ENCODE results near the gene SCYL2.
"Not testable (repeated sequence)": the region's sequence is repeated elsewhere in the genome, so short reads cannot be mapped to it uniquely, and the experiment has no call there.

The SCYL2 gene

DNA sequence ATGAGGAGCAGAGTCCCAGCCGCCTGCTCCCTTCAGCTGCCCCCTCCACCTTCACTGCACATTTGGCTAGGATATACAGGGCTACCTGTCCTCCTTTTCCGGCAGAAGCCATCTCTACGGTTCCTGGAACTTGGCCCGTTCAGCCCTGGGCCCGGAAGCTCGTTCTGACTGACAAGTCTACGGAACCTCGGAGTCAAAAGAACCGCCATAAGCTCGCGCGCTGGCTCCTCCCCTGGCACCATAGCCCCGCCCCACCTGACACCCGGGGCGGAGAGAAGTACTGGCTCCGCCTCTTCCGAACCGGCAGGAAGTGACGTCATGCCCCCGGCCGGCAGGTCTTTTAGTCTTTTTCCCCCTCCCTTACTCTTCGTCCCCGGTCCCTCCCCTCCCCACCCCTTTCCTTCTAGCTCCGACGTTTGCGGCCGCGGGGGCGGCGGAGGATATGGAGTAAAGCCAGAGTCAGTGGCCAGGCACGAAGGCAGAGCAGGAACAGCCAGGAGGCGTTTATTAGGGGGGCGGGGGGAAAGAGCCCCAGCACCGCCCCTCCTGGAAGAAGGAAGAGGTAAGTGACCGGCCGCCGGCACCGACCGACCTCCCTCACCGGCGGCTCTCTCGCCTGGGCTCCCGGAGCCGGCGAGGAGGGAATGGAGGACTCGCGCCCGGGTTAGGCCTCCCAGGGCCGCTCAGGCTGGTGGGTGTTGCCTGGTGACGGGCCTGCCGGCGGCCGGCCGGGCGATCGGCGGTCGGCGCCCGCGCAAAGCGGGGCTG is at the start of gene SCYL2, which contains the start of gene DEPDC4:
Gene SCYL2, plus strand, starts transcription at position 343 of the 768 bp plus-strand sequence. CDS start 15,794 bp downstream, outside the sequence.
Gene DEPDC4, minus strand, starts transcription at position 245 of the 768 bp plus-strand sequence. Its CDS starts 3 bp downstream, at position 242.
- TF ChIP-seq CTCF (IDR thresholded peaks at IDR 0.05; ENCODE audit: control extremely low read depth, extremely low read depth, low read depth, missing control alignments): no peak
- CTCF ChIA-PET: interaction anchor here (0.7 to 3.1 kb wide), 7 partner anchors 9 to 138 kb away, joined by 3 to 7 read pairs (median 4); partner anchors contain the start of gene ACTR6
- POLR2A ChIA-PET: interaction anchor here (0.6 to 0.8 kb wide), 3 partner anchors 17 to 1487 kb away, joined by 3 to 5 read pairs (median 4); no protein-coding TSS in a partner anchor
- DNase-seq (ENCODE audit: extremely low spot score): peak; percentile 94

GRCh38 chr12:100219328-100220109 is 47.5 kb upstream of the SCYL2 start:
- CTCF ChIA-PET: no interaction called here
- POLR2A ChIA-PET: no interaction called here
- no peak for TF ChIP-seq CTCF (IDR thresholded peaks at IDR 0.05; ENCODE audit: control extremely low read depth, extremely low read depth, low read depth, missing control alignments)
- DNase-seq (ENCODE audit: extremely low spot score): no peak

- no peak for TF ChIP-seq CTCF (IDR thresholded peaks at IDR 0.05; ENCODE audit: control extremely low read depth, extremely low read depth, low read depth, missing control alignments)
- CTCF ChIA-PET: interaction anchor here (1.0 to 1.7 kb wide), 3 partner anchors 11 to 45 kb away, joined by 3 to 10 read pairs (median 4); partner anchors contain the start of genes DEPDC4 and SCYL2
- POLR2A ChIA-PET: no interaction called here
- DNase-seq (ENCODE audit: extremely low spot score): no peak
Measured at GRCh38 chr12:100221523-100221922, 45.5 kb upstream of the SCYL2 start.

GRCh38 chr12:100222173-100222572 is 44.8 kb upstream of the SCYL2 start:
- POLR2A ChIA-PET; DNase-seq (ENCODE audit: extremely low spot score): not testable (repeated sequence)
- CTCF ChIA-PET: interaction anchor here (1.3 to 1.7 kb wide), 2 partner anchors 13 kb away, joined by 3 to 10 read pairs; no protein-coding TSS in a partner anchor

DNA sequence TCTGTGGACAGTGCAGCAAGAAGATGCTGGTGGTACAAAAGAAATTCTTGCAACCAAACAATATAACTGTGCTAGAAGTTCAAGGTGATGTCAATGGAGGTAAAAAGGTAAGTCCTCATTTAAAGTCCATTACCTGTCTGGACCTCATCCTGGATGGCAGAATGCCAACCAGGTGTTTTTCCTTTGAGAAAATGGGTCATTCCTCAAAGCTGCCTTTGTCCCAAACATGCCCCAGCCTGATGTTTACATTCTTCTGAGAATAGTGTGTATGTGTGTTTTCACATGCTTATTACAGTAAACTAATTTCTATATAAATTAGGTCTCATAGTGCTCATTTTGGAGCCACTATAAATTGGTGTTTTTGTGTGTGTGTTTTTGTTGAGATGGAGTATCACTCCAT is 41.5 kb upstream of the SCYL2 start:
- ChIA-PET POLR2A (no interaction called here), CTCF (interaction anchor here (1.5 to 2.0 kb wide), 2 partner anchors 9 to 71 kb away, joined by 4 to 9 read pairs; no protein-coding TSS in a partner anchor)
- DNase-seq (ENCODE audit: extremely low spot score): no peak
- TF ChIP-seq CTCF (IDR thresholded peaks at IDR 0.05; ENCODE audit: control extremely low read depth, extremely low read depth, low read depth, missing control alignments): no peak

GRCh38 chr12:100229036-100229635 is 37.8 kb upstream of the SCYL2 start:
- POLR2A ChIA-PET: no interaction called here
- DNase-seq (ENCODE audit: extremely low spot score): no peak
- peak; percentile 1 for TF ChIP-seq CTCF (IDR thresholded peaks at IDR 0.05; ENCODE audit: control extremely low read depth, extremely low read depth, low read depth, missing control alignments)
- CTCF ChIA-PET: interaction anchor here (1.3 to 2.5 kb wide), 5 partner anchors 11 to 326 kb away, joined by 4 to 10 read pairs (median 4); no protein-coding TSS in a partner anchor
